PC-9 (cell line): Measurements from ENCODE around the gene GBX1. TPM values are rescaled to one million over a fixed set of nuclear protein-coding genes. Genes with fewer than 3 reads are reported as not detected.

ENCODE experiments used
- BruUV-seq: library from RNA; stranded (reverse); fragments of 400-500 nt; replicated peaks from 2 replicates; lab custom pipeline; 2021; lab: Mats Ljungman, UMichigan
- CTCF ChIA-PET: fragments of 300-600 bp; sonication (Branson Sonifier 250); formaldehyde crosslinking; loops from one replicate; lab custom pipeline; 2022; ENCODE audit warnings: antibody characterized with exemption; lab: Charles Lee
- POLR2A ChIA-PET: fragments of 300-600 bp; sonication (Branson Sonifier 250); formaldehyde crosslinking; loops from one replicate; lab custom pipeline; 2022; ENCODE audit warnings: antibody characterized with exemption; ENCODE audit not compliant: unreplicated experiment; lab: Charles Lee
- DNase-seq, 2 experiments: peaks; one replicate each; pipeline versions ENCODE4 v3.0.0 to v3.0.0-alpha.2; 2015 to 2022; ENCODE audit warnings: mixed read lengths in 1 of 2
- H2AFZ ChIP-seq: fragments of 200-600 bp; sonication (generic); 2 replicates; pipeline ENCODE4 v1.8.1; 2017; ENCODE audit warnings: antibody characterized with exemption
- H3F3A ChIP-seq: fragments of 200-600 bp; sonication (generic); 2 replicates; pipeline ENCODE4 v1.8.1; 2017; ENCODE audit warnings: antibody characterized with exemption, mild to moderate bottlenecking, low read depth; ENCODE audit not compliant: insufficient read depth
- H3K27ac ChIP-seq: fragments of 200-600 bp; sonication (generic); 2 replicates; pipeline ENCODE4 v1.6.1; 2016; ENCODE audit warnings: mixed run types
- H3K27me3 ChIP-seq: fragments of 200-600 bp; sonication (generic); 2 replicates; pipeline ENCODE4 v1.6.1; 2016; ENCODE audit warnings: low read depth, mixed run types; ENCODE audit not compliant: insufficient read depth
- H3K36me3 ChIP-seq: fragments of 200-600 bp; sonication (generic); 2 replicates; pipeline ENCODE4 v1.6.1; 2016; ENCODE audit warnings: low read depth, mixed run types
- H3K4me1 ChIP-seq: fragments of 200-600 bp; sonication (generic); replicated peaks from 2 replicates; pipeline ENCODE4 v1.6.1; 2016; ENCODE audit warnings: mixed run types; ENCODE audit not compliant: insufficient read depth
- H3K4me2 ChIP-seq: fragments of 200-600 bp; sonication (generic); 2 replicates; pipeline ENCODE4 v1.6.1; 2017; ENCODE audit warnings: mixed run types
- H3K4me3 ChIP-seq: fragments of 200-600 bp; sonication (generic); 2 replicates; pipeline ENCODE4 v1.6.1; 2016; ENCODE audit warnings: mixed run types
- H3K79me2 ChIP-seq: fragments of 200-600 bp; sonication (generic); 2 replicates; pipeline ENCODE4 v1.6.1; 2017; ENCODE audit warnings: low read depth, mixed run types
- H3K9me2 ChIP-seq: fragments of 200-600 bp; sonication (generic); 2 replicates; pipeline ENCODE4 v1.8.1; 2017; ENCODE audit warnings: mild to moderate bottlenecking; ENCODE audit not compliant: insufficient read depth
- H3K9me3 ChIP-seq: fragments of 200-600 bp; sonication (generic); 2 replicates; pipeline ENCODE4 v1.8.1; 2016; ENCODE audit warnings: low read depth; ENCODE audit not compliant: insufficient read depth
- H4K20me1 ChIP-seq: fragments of 200-600 bp; sonication (generic); 2 replicates; pipeline ENCODE4 v1.8.1; 2017; ENCODE audit not compliant: insufficient read depth
- EZH2 ChIP-seq: fragments of 200-600 bp; sonication (generic); IDR thresholded peaks from 2 replicates; pipeline ENCODE4 v1.8.0; 2017; ENCODE audit warnings: antibody characterized with exemption, low read depth
- intact Hi-C: fragments of 100-400 bp; cut with micrococcal nuclease; formaldehyde crosslinking; loops from one replicate; pipeline ENCODE4 v1.10.0; 2022; ENCODE audit not compliant: unreplicated experiment
- total RNA-seq: library from RNA; stranded (reverse); gene quantifications from 2 replicates; pipeline ENCODE4 v1.2.3, GENCODE V29; 2021
- TF ChIP-seq, protein P1 (sequence below): fragments of 200-600 bp; sonication (generic); conservative IDR thresholded peaks from 2 replicates; pipeline ENCODE4 v1.6.1; 2017; ENCODE audit warnings: mixed run types, antibody characterized with exemption, mild to moderate bottlenecking, moderate library complexity

The GBX1 gene
- total RNA-seq, 1 experiment from 2014 or later: not detected

DNA sequence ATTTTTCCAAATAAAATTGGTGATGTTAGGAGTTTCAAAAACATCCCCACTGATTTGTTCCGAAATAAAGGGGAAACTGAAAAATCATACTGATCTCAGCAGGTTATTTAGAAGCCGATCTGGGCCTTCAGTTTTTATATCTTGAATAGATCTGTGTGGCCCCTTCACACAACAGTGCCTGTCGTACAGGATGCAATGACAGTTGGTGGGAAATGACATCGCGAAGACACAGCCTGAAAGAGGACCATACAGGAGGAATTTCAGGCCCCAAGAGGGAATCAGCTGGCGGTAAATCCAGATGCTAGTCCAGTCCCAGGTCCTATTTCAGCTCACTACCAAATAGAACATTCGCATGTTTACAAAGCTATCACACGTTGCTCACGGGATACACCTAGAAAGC, 39.8 kb upstream of the GBX1 start:
- Histone ChIP-seq H3K27me3 (peaks cover 60% of the 10 kb centered on the region), H3F3A (peaks cover 4% of the 10 kb centered on the region; the same call in 1 of the 2 replicates), H4K20me1 (no peaks in the 10 kb centered on the region), H3K9me3 (no peaks in the 10 kb centered on the region), H3K4me1 (no peaks in the 10 kb centered on the region), H3K4me3 (no peak overlapping the region), H3K4me2 (no peak overlapping the region), H3K9me2 (no peaks in the 10 kb centered on the region), H3K27ac (no peak overlapping the region), H3K79me2 (no peaks in the 10 kb centered on the region), H3K36me3 (no peaks in the 10 kb centered on the region), H2AFZ (no peak overlapping the region)
- ChIA-PET CTCF (interaction anchor here (0.6 kb wide), 1 partner anchor 78 kb away, joined by 9 read pairs; no protein-coding TSS in a partner anchor), POLR2A (no interaction called here)
- no peak for TF ChIP-seq EZH2
- TF ChIP-seq, protein P1, sequence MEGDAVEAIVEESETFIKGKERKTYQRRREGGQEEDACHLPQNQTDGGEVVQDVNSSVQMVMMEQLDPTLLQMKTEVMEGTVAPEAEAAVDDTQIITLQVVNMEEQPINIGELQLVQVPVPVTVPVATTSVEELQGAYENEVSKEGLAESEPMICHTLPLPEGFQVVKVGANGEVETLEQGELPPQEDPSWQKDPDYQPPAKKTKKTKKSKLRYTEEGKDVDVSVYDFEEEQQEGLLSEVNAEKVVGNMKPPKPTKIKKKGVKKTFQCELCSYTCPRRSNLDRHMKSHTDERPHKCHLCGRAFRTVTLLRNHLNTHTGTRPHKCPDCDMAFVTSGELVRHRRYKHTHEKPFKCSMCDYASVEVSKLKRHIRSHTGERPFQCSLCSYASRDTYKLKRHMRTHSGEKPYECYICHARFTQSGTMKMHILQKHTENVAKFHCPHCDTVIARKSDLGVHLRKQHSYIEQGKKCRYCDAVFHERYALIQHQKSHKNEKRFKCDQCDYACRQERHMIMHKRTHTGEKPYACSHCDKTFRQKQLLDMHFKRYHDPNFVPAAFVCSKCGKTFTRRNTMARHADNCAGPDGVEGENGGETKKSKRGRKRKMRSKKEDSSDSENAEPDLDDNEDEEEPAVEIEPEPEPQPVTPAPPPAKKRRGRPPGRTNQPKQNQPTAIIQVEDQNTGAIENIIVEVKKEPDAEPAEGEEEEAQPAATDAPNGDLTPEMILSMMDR: no peak
- DNase-seq: no peak
- intact Hi-C loops: no loop called here
- no TSS peak for BruUV-seq

DNA sequence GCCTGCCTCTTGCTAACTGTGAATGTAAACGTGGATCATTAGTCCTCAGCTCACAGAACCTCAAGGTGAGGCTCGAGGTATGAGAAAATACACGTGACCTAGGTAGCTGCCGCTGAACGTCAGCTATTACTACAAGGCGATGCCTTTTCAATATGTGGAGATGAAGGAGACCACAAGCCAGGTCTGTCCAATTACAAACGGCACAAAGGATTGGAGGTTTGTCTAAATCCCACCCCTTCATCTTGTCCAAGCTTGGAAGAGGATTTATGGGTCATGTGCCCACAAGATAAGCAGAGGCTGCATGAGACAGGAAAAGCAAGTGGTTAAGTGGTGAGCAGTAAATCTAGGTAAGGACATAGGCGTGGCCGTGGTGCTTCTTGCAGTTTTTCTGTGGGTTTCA, 39.4 kb upstream of the GBX1 start:
- Histone ChIP-seq H2AFZ (no peak overlapping the region), H4K20me1 (no peaks in the 10 kb centered on the region), H3K79me2 (no peaks in the 10 kb centered on the region), H3K4me3 (no peak overlapping the region), H3F3A (peaks cover 4% of the 10 kb centered on the region; the same call in 1 of the 2 replicates), H3K9me2 (no peaks in the 10 kb centered on the region), H3K36me3 (no peaks in the 10 kb centered on the region), H3K27ac (no peak overlapping the region), H3K9me3 (no peaks in the 10 kb centered on the region), H3K27me3 (peaks cover 64% of the 10 kb centered on the region), H3K4me1 (no peaks in the 10 kb centered on the region), H3K4me2 (no peak overlapping the region)
- ChIA-PET POLR2A (no interaction called here), CTCF (interaction anchor here (0.6 kb wide), 1 partner anchor 79 kb away, joined by 9 read pairs; no protein-coding TSS in a partner anchor)
- intact Hi-C loops: no loop called here
- BruUV-seq: no TSS peak
- DNase-seq: no peak
- TF ChIP-seq, protein P1: no peak
- TF ChIP-seq EZH2: no peak

DNA sequence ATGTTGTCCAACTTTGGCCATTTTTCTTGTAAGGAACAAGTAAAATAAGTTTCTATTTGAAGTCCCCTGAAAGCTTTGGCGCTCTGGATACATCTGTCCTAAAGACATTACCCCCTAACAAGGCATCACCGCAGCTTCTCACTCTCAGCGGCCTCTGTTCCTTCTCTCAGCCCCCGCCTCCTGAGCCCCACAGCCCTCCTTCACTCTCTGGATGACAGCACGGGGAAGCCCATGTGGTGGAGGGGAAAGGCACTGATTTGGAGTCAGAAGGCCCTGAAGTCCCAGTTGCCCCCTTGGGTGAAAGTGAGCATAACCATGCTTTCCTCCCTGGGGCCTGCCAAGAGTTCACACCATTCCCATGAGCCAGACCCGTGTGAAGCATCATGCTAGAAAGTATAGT, 38.2 kb upstream of the GBX1 start:
- H3F3A ChIP-seq: peaks cover 2% of the 10 kb centered on the region; the same call in 1 of the 2 replicates
- no peaks in the 10 kb centered on the region for H3K36me3 ChIP-seq
- ChIA-PET POLR2A (no interaction called here), CTCF (no interaction called here)
- no peaks in the 10 kb centered on the region for H3K79me2 ChIP-seq
- no peaks in the 10 kb centered on the region for H3K9me2 ChIP-seq
- H3K4me1 ChIP-seq: no peaks in the 10 kb centered on the region
- TF ChIP-seq, protein P1: no peak
- H4K20me1 ChIP-seq: no peaks in the 10 kb centered on the region
- BruUV-seq: no TSS peak
- no peak for DNase-seq
- no peak overlapping the region for H2AFZ ChIP-seq
- H3K9me3 ChIP-seq: no peaks in the 10 kb centered on the region
- intact Hi-C loops: no loop called here
- H3K27ac ChIP-seq: no peak overlapping the region
- no peak overlapping the region for H3K4me2 ChIP-seq
- H3K4me3 ChIP-seq: no peak overlapping the region
- H3K27me3 ChIP-seq: peaks cover 76% of the 10 kb centered on the region
